Natural killer cell (primary cell): Measurements from ENCODE around the gene ASB3. TPM values are rescaled to one million over a fixed set of nuclear protein-coding genes. Genes with fewer than 3 reads are reported as not detected.

ENCODE experiments used
- ATAC-seq, 3 donors: fragments of 150-1000 bp in 2 of 3; fragments of 200-7000 bp in 1 of 3; cut with Tn5 transposase; 1 replicate in 1 of 3; 2 replicates in 2 of 3; pipeline ENCODE4 v1.10.0; 2021; ENCODE audit warnings: mild to moderate bottlenecking in 2 of 3, moderate library complexity in 2 of 3
- DNase-seq, 2 donors: peaks; one replicate each; pipeline versions ENCODE4 v3.0.0 to v3.0.0-alpha.2; 2013 to 2021; ENCODE audit warnings: mixed read lengths in 1 of 2
- H3K27ac ChIP-seq: one replicate; pipeline ENCODE4 v1.5.1; 2013; ENCODE audit warnings: mild to moderate bottlenecking, low read length
- H3K27me3 ChIP-seq: one replicate; pipeline ENCODE4 v1.6.1; 2013; ENCODE audit warnings: low read length; ENCODE audit not compliant: control insufficient read depth, insufficient read depth
- H3K36me3 ChIP-seq: one replicate; pipeline ENCODE4 v1.6.1; 2013; ENCODE audit warnings: low read length; ENCODE audit not compliant: control insufficient read depth, insufficient read depth
- H3K4me1 ChIP-seq: one replicate; pipeline ENCODE4 v1.6.1; 2013; ENCODE audit warnings: low read length; ENCODE audit not compliant: control insufficient read depth, insufficient read depth
- H3K4me3 ChIP-seq: one replicate; pipeline ENCODE4 v1.5.1; 2013; ENCODE audit warnings: low read length
- H3K9me3 ChIP-seq: one replicate; pipeline ENCODE4 v1.6.1; 2013; ENCODE audit warnings: low read length; ENCODE audit not compliant: control insufficient read depth, insufficient read depth
- H3K27ac Mint-ChIP-seq, 2 donors: one replicate each; pipeline ENCODE4 v1.8.0; 2022; ENCODE audit warnings: mild to moderate bottlenecking in 2 of 2, mixed read lengths in 2 of 2, moderate library complexity in 1 of 2
- H3K27me3 Mint-ChIP-seq, 2 donors: one replicate each; pipeline ENCODE4 v1.8.0; 2022; ENCODE audit warnings: low read depth in 2 of 2, mixed read lengths in 2 of 2
- H3K36me3 Mint-ChIP-seq: one replicate; pipeline ENCODE4 v1.8.0; 2022; ENCODE audit warnings: mixed read lengths
- H3K4me1 Mint-ChIP-seq, 2 donors: one replicate each; pipeline ENCODE4 v1.8.0; 2022; ENCODE audit warnings: mixed read lengths in 2 of 2
- H3K4me3 Mint-ChIP-seq: one replicate; pipeline ENCODE4 v1.8.0; 2022; ENCODE audit warnings: mild to moderate bottlenecking, moderate library complexity, mixed read lengths
- H3K9me3 Mint-ChIP-seq, 2 donors: one replicate each; pipeline ENCODE4 v1.8.0; 2022; ENCODE audit warnings: mixed read lengths in 2 of 2
- CTCF ChIP-seq: fragments of 200-600 bp; IDR thresholded peaks from one replicate; pipeline ENCODE4 v1.8.0; 2022; ENCODE audit warnings: antibody characterized with exemption
- WGBS: methylation state at CpG from one replicate; pipeline ENCODE4 v1.1.7; 2013; ENCODE audit warnings: missing lambda C conversion rate; ENCODE audit not compliant: insufficient coverage; 5-methylcytosine and 5-hydroxymethylcytosine counted together
- intact Hi-C: fragments of 100-400 bp; cut with micrococcal nuclease; formaldehyde crosslinking; loops from one replicate; pipeline ENCODE4 v1.14.2; 2022
- total RNA-seq, 4 donors: library from RNA; stranded (reverse); fragments of 120-200 nt in 1 of 4; gene quantifications; one replicate each; pipeline versions ENCODE4 v1.2.3 to v1.2.4, GENCODE V29; 2013 to 2022

The ASB3 gene
- total RNA-seq, 3 donors from 2014 or later (not counting 1 experiment from before 2014, with no cell fraction given): 27.9 to 37.0 (median 29.6) TPM

DNA sequence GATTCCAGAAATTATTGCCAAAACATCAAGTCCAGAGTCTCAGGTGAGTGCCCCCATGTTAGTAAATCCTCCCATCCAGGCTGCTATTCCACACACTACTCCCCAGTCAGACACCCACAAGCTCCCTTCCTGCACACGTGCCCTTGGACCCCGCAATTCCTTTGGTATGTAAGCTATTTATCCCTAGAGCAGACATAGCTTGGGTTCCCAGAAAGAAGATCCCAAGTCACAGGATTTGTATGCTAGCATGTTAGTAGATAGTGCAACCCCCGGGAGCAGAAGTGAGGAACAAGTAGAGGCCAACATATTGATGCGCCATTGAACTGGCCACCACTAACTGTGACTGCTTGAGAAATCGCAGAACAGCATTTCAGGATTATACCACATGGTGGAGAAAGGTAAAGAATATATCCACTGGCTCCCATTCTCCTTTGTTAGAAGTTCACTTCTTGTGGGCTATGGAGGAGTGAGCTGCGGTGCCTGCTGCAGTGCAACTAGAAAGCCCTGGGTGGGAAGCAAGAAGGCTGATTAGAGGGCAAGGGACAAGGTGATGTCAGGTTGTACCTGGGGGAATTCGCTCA, 156.6 kb downstream of the ASB3 start:
- intact Hi-C loops: no loop called here
- H3K4me3 ChIP-seq: no peak overlapping the region
- H3K27ac ChIP-seq: no peak overlapping the region
- no peaks in the 10 kb centered on the region for H3K4me1 Mint-ChIP-seq
- WGBS: 93% methylated on average over 7 of the region's 7 CpGs
- H3K9me3 ChIP-seq: no peaks in the 10 kb centered on the region
- H3K9me3 Mint-ChIP-seq: no peaks in the 10 kb centered on the region
- no peaks in the 10 kb centered on the region for H3K27me3 ChIP-seq
- peaks cover 0 to 2% of the 10 kb centered on the region in 2 donors for H3K27me3 Mint-ChIP-seq
- no peak overlapping the region for H3K4me3 Mint-ChIP-seq
- DNase-seq (no peak), ATAC-seq (no peak)
- no peaks in the 10 kb centered on the region for H3K36me3 ChIP-seq
- no peaks in the 10 kb centered on the region for H3K36me3 Mint-ChIP-seq
- TF ChIP-seq CTCF: no peak
- no peak overlapping the region for H3K27ac Mint-ChIP-seq
- no peaks in the 10 kb centered on the region for H3K4me1 ChIP-seq

DNA sequence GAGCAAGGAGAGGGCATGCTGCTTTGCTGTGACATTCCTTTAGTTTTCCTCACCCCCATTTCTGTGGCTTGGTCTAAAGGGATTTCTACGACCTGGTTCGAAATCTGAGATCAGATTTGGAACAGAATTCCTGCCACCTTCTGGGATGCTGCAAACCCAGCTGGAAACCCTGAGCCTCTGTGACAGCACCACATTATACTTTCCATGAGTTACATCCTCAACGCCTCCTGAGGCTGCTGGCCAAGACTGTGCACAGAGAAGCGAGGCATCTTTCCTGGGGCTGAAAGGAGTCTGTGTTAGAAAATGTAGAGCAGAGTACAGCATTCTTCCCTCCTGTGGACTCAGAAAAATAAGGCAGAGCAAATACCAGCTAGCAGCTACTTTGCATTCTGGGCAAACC, 157.3 kb downstream of the ASB3 start:
- DNase-seq (no peak), ATAC-seq (no peak)
- Mint-ChIP-seq H3K36me3 (no peaks in the 10 kb centered on the region), H3K27ac (no peak overlapping the region), H3K4me3 (no peak overlapping the region), H3K4me1 (no peaks in the 10 kb centered on the region), H3K9me3 (no peaks in the 10 kb centered on the region), H3K27me3 (peaks cover 0 to 2% of the 10 kb centered on the region in 2 donors)
- Histone ChIP-seq H3K27ac (no peak overlapping the region), H3K4me1 (no peaks in the 10 kb centered on the region), H3K9me3 (no peaks in the 10 kb centered on the region), H3K4me3 (no peak overlapping the region), H3K36me3 (no peaks in the 10 kb centered on the region), H3K27me3 (no peaks in the 10 kb centered on the region)
- no peak for TF ChIP-seq CTCF
- WGBS: 72% methylated on average over 4 of the region's 4 CpGs
- intact Hi-C loops: no loop called here

DNA sequence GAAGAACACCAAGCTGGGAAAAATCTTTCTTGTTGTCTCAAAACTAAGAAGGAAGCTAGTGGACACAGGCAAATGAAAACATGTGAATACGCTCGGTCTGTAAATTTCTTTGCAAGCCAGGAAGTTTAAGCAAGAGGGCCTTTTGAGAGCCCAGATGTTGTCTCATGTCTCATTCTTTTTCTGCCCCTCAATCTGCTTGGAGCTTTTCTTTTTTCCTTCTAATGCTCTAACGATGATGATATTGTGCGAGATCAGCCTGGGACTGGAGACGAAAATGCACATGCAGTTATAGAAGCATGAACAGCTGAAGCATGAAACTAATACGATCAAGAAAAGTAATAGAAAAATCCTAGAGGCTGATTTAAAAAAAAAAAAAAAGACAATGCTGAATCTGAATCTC, 157.8 kb downstream of the ASB3 start:
- no peak for ATAC-seq
- intact Hi-C loops: no loop called here

More for the DNA sequence above, 157.8 kb downstream of the ASB3 start:
- no peaks in the 10 kb centered on the region for H3K36me3 ChIP-seq
- no peak for DNase-seq
- WGBS: 92% methylated on average over 6 of the region's 6 CpGs
- no peak overlapping the region for H3K27ac ChIP-seq
- Mint-ChIP-seq H3K4me3 (no peak overlapping the region), H3K27ac (no peak overlapping the region), H3K36me3 (no peaks in the 10 kb centered on the region), H3K27me3 (peaks cover 0 to 2% of the 10 kb centered on the region in 2 donors), H3K4me1 (no peaks in the 10 kb centered on the region), H3K9me3 (no peaks in the 10 kb centered on the region)
- H3K27me3 ChIP-seq: no peaks in the 10 kb centered on the region
- H3K9me3 ChIP-seq: no peaks in the 10 kb centered on the region
- no peak overlapping the region for H3K4me3 ChIP-seq
- no peaks in the 10 kb centered on the region for H3K4me1 ChIP-seq
- TF ChIP-seq CTCF: no peak
